Measurements from ENCODE around the gene UBE2R2.
"Not testable (repeated sequence)": the region's sequence is repeated elsewhere in the genome, so short reads cannot be mapped to it uniquely, and the experiment has no call there.

Gene UBE2R2

DNA sequence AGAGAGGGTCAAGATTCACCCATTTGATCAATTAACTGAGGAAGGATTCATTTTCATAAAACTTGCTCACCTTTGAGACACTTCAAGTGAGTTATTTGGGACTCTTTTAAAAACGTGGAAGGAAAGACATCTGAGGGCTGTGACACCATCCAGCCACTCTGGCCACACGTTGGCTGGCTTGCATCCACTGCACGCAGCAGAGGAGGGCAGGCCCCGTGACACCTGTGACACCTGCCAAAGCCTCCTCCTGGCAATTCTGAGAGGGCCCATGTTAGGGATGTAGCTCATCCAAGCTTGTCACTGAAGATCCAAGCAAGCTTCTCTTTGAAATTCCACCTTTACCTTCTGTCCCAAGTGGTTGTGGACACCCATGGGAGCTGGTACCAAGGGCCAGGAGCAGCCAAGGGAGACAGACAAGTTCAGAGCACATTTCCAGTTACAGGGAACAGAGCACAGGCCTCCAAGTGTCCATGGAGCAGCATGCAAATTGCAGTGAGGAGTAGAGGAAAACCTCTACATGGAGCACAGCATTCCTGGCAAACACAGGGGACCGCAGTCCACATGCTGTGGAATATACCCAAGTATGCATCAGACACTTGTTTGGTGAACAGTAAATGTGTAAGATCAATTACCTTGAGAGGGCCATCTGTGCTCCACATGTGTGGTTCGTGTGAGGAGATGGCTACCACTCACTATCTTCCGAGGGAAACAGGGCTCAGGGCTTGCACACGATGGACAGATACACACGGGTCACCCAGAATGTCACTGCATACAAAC is 16.8 kb upstream of the UBE2R2 start:
- no peak for DNase-seq (ENCODE audit: low spot score)

DNA sequence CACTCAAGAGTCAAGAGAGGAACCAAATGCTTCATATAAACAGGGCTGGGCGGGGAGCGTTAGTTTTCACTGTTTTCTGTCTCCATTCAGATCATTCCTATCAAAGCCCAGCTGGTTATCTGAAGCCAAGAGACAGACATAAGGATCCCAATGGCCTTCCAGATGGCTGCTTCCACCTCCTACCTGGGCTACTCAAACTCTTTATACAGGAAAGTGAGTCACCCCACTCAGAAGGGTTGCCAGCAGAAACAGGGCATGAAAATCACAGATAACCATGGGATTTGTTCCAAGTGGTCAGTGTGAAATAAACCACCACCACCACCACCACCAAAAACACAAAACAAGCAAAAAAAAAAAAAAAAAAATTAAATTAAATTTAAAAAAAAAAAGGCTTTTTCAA is 16.1 kb upstream of the UBE2R2 start:
- peak; percentile 59 for DNase-seq (ENCODE audit: low spot score)

DNA sequence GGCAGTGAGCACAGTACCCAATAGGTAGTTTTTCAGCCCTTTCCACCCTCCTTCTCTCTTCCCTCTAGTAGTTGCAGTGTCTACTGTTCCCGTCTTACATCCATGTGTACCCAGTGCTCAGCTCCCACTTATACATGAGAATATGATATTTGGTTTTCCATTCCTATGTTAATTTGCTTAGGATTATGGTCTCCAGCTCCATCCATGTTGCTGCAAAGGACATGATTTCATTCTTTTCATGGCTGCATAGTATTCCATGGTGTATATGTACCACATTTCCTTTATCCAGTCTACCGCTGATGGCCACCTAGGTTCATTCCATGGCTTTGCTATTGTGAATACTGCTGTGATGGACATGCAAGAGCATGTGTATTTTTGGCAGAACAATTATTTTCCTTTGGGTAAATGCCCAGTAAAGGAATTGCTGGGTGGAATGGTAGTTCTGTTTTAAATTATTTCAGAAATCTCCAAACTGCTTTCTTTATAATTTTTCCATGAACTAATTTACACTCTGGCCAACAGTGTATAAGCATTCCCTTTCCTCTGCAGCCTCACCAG is 14.9 kb upstream of the UBE2R2 start:
- not testable (repeated sequence) for DNase-seq (ENCODE audit: low spot score)

DNA sequence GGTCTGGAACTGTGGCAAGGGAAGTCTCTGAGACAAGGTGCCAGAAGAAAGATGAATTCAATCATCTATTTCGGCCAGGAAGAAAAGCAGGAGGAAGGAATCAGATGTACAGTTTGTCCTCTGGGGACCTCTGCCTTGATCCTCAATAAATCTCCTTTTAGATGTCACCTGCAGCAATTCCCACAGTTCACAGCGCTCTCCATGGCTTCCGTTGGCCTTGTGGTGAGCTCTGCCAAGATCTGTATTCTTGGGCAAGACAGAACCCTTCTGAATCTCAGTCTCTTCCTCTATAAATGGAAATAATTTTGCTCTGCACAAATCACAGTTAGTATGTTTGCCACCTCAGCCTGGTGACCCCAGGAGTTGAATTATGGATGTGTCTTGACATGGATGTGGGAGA is 12.8 kb upstream of the UBE2R2 start:
- DNase-seq (ENCODE audit: low spot score), result not testable (repeated sequence)

DNA sequence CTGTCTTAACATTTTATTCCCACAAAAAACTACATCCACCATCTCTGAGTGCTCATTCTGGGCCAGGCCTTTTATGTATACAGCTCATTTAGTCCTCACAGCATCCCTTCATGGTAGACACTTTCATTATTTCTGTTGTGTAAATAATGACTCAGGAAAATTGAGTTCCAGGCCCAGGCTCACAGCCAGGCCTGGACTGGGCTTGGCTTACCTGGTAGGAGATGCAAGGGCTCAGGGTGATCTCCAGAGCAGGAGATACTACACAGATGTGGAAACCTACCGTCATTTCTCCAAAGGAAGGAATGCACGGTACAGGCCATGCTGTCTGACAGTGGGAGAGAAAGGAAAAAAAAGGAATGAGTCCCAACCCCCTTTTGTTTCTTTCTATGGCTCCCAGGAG is 9.8 kb upstream of the UBE2R2 start:
- DNase-seq (ENCODE audit: low spot score), result not testable (repeated sequence)

DNA sequence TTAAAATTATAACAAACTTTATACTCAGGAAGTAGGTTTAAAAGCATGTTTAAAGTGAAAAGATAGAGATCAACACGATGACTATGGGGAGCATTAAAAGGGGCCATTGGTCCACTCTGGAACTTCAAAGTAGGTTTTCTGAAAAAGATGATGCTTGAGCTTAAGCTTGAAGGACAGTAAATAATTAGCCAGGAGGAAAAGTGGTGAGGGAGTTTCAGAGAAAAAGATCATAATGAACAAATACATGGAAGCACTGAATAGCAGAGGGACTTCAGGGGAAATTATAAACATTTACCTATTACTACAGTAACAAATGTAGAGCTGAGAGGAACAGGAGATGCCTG is 8.0 kb upstream of the UBE2R2 start:
- not testable (repeated sequence) for DNase-seq (ENCODE audit: low spot score)

DNA sequence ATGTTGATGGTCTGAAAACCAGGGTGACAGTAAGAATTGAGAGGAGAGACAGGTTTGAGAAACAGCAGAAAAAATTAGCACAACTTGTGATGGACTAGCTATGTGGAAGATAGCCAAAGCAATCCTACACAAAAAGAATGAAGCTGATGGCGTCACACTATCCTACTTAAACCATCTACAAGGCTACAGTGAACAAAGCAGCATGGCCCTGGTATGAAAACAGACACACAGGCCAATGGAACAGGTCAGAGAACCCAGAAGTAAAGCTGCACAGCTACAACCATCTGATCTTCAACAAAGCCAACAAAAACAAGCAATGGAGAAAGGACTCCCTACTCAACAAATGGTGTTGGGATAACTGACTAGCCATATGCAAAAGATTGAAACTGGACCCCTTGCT is 7.5 kb upstream of the UBE2R2 start:
- no peak for DNase-seq (ENCODE audit: low spot score)

DNA sequence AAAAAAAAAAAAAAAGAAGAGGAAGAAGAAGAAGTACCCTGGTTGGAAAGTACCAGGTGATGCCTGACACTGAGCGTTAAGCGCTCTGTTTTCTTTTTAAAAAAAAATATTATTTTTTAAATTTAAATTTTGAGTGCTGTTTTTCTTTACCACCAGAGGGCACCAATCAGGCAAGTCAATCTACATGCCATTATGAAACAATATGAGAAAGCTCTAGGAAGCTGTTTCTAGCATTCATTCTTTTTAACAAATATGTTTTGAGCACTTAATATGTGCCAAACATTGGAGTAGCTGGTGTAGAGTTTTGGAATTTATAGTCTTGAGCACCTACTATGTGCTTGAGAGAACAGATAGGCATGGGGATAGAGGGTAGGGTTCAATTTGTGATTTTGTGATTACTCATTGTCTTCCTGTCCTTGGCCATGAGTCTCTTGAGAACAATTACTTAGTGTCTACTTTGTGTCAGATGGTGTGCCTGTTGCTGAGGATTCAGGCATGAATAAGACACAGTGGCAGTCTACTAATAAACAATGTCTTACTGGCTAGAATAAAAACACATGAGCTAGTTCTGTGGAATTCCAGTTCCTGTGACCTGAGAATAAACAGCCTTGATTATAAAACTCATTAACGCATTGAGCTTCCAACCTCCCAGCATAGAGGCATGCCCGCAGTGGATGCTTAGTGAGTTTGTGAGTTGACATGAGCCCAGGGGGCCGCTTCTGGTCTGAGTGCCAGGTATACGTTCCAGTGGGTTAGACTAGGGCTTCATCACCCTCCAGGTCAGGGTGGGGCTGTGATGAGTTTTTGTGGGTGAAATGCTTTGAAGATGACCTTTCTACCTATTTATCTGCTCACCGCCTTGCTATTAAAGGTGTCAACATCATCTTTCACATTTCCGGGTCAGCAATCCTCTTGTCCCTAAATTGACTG is 3.0 kb upstream of the UBE2R2 start:
- DNase-seq (ENCODE audit: low spot score), result peak; percentile 94

DNA sequence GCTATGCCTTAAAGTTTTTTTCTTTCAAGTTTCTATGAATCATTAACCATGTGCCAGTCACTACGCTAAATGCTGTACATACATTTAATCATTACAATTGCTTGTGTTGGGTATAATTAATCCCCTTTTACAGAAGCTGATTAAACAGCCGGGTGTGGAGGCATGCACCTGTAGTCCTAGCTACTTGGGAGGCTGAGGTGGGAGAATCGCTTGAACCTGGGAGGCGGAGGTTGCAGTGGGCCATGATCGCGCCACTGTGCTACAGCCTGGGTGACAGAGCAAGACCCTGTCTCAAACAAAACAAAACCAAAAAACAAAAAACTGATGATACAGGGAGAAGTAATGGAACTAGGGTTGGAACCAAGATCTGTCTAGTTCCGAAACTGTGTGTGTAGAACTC is 1.2 kb upstream of the UBE2R2 start:
- DNase-seq (ENCODE audit: low spot score), result no peak

DNA sequence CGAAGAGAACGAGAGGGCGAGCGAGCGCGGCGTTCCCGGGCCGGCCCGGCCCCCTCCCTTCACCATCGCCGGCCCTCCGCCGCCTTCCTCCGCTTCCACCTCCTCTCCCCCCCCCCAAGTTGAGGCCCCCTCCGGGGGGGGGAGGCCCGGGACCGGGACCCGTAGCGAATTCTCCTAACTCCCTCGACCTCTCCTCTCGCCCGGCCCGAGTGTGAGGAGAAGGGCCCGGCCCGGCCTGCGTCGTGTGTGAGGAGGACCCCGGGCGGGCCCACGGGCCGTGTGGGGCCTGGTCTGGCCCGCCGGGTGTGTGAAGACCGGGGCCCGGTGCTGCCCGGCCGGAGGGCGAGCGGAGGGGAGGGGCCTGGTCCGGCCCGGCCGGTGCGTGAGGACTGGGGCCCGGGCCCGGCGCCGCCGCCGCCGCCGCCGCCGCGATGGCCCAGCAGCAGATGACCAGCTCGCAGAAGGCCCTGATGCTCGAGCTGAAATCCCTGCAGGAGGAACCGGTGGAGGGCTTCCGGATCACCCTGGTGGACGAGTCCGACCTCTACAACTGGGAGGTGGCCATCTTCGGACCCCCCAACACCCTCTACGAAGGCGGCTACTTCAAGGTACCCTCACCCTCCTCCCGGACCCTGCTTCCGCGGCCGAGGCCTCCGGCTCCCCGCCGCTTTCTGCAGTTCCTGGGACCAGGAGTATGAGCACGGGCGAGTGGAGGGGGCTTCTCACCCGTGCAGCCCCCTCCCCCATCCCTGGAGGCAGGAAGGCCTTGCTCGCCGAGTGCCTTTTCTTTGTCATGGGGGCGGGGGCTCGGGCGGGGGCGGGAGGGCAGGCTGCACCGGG is 587 bp downstream of the UBE2R2 start:
- DNase-seq (ENCODE audit: low spot score), result peak; percentile 79

DNA sequence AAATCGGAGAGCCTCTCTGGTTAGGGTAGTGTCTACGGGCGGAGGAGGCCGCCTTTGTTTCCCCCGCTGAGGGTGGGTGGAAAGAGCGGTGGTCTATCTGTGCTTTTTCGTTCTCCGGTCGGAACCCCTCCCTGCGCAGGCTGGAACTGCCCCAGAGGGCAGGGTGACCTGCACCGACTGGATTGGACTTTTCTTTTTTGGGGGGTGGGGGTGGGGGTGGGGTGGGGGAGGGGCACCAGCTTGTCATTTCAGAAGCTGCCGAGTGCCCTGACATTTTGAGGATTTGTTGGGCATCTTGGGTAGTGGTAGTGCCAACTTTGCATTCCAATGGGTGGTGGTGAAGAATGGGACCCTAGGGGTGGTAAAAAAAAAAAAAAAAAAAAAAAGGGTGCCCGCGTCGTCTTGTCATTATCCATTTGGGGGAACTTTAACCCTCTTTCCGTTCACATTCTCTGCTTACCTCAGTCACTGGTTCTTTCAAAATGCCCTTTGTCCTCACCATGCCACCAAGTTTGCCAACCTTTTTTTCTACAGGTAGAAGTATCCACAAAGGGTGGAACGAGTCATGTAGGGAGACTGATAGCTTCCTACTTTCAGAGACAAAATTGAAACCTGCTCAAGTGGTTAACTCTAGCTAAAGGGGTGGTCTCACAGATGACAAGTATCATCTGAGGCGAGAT is 1.3 kb downstream of the UBE2R2 start:
- peak; percentile 27 for DNase-seq (ENCODE audit: low spot score)

DNA sequence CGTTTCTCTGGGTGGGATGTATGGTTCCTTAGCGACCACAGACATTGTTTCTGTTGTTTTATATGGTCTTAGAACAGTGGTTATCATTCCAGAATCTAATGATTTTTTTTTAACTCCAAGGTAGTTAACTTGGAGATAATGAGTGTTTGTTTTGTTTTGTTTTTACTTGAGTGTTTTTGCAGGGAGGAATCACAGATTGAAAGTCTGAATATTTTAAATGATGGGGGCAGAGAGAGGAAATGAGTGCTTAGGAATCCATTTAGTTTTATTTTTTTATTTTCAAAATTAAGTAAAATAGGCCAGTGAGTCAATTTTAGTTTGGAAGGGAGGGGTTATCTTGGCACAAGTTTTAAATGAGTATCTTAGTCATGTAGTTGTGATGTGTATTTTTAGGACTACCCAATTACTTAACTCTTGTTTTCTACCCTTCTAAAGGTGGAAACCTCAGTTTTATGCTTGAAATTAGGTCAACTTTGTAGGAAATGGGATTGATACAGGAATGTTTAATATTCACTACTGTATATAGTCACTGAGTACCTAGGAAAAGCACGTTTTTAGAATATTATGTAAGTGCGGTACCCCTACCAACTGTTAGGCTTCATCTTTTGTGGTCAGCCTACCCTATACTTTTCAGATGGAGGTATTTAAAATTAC is 2.0 kb downstream of the UBE2R2 start:
- no peak for DNase-seq (ENCODE audit: low spot score)

DNA sequence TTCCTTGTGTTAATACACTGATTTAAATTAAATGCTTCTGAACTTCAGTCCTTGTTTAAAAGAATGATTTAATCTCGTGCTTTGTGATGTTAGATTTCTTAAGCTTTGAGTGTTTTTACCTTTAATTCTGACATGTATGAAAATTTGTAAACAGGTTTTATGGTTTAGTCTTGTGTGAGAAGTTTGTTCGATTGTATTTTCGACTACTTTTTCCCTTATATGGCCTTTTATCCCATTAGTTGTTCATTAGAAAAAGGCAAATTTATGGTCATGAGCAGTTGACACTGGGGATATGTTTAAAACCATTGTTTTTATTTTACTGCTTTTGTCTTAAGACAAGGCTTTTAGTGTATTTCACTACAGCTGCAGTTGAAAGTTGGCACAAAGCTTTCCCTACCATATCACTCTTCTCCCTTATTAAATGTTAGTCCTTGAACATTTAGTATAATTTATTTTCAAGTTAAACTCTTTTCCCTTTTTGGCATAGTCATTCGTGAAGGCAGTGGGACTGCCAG is 3.3 kb downstream of the UBE2R2 start:
- DNase-seq (ENCODE audit: low spot score), result no peak

DNA sequence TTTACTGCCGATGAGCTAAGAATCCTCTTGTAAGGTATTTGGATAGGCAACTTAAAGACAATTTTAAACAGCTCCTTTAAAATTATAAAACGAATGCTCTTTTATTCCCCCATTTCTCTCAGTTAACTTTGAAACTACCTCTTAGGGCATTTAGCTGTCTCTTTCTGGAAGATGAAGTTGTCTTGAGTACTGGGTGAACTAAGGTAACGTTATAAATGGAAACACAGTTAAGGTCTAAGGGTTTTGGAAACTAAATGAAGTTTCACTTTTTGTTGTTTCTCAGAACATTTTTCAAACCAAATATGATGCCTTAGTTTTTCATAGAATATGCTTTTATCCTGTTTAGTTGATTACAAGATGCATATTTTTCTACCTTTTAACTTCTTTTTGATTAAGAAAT is 6.8 kb downstream of the UBE2R2 start:
- no peak for DNase-seq (ENCODE audit: low spot score)

DNA sequence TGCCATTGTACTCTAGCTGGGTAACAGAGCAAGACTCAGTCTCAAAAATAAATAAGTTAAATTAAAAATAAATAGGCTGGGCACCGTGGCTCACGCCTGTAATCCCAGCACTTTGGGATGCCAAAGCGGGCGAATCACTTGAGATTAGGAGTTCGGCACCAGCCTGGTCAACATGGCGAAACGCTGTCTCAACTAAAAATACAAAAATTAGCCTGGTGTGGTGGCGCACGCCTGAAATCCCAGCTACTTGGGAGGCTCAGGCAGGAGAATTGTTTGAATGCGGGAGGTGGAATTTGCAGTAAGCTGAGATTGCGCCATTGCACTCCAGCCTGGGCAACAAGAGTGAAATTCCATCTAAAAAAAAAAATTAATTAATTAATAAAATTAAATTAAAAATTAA is 10.3 kb downstream of the UBE2R2 start:
- not testable (repeated sequence) for DNase-seq (ENCODE audit: low spot score)

DNA sequence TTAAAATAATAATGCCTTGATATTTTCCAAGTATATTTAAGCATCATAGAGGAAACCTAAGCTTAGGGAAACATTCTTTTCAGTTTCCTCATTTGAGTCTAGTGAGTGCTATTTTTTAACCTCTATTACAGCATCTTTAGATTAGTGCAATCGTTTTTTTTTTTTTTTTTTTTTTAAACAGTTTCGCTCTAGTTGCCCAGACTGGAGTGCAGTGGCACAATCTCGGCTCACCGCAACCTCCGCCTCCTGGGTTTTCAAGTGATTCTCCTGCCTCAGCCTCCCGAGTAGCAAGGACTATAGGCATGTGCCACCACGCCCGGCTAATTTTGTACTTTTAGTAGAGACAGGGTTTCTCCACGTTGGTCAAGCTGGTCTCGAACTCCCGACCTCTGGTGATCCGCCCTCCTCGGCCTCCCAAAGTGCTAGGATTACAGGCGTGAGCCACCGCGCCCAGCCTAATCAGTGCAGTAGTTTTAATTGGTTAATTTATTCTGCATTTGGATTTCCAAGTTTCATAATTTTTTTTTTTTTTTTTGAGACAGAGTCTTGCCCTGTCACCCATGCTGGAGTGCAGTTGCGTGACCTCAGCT is 12.8 kb downstream of the UBE2R2 start:
- DNase-seq (ENCODE audit: low spot score), result not testable (repeated sequence)

DNA sequence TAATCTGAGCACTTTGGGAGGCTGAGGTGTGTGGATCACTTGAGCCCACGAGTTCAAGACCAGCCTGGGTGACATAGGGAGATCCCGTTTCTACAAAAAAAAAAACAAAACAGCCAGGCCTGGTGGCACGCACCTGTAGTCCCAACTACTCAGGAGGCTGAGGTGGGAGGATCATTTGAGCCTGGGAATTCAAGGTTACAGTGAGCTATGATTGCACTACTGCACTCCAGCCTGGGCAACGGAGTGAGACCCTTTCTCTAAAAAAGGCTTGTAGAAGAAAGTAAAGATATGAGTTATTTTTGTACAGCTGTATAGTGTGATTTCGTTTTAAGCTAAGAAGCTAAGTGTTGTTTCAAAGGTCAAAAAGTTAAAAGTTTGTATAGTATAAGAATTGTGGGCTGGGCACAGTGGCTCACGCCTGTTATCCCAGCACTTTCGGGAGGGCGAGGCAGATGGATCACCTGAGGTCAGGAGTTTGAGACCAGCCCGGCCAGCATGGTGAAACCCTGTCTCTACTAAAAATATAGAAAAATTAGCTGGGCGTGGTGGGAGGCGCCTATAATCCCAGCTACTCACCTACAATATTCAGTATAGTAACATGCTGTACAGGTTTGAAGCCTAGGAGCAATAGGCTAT is 18.8 kb downstream of the UBE2R2 start:
- DNase-seq (ENCODE audit: low spot score), result no peak

DNA sequence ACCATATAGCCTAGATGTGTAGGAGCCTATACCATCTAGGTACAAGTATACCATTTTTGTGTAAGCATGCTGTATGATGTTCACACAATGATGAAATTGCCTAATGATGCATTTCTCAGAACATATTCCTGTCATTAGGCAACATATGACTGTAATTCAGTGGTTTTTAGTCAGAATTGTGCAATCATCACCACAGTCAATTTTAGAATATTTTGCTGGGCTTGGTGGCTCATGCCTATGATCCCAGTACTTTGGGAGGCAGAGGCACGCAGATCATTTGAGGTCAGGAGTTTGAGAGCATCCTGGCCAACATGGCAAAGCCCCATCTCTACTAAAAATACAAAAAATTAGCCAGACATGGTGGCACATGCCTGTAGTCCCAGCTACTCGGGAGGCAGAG is 19.3 kb downstream of the UBE2R2 start:
- DNase-seq (ENCODE audit: low spot score), result peak; percentile 31

DNA sequence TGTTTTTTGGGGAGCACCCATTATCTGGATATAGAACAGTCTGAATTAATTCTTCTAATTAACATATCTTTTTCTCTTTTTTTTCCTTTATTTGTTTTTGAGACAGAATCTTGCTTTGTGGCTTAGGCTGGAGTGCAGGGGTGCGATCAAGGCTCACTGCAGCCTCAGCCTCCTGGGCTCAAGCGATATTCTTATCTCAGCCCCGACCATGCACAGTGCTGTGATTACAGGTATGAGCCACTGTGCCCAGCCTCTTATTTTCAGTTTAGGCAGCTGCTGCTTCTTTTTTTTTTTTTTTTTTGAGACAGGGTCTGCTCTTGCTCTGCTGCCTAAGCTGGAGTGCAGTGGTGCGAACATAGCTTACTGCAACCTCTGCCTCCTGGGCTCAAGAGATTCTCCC is 20.2 kb downstream of the UBE2R2 start:
- no peak for DNase-seq (ENCODE audit: low spot score)

DNA sequence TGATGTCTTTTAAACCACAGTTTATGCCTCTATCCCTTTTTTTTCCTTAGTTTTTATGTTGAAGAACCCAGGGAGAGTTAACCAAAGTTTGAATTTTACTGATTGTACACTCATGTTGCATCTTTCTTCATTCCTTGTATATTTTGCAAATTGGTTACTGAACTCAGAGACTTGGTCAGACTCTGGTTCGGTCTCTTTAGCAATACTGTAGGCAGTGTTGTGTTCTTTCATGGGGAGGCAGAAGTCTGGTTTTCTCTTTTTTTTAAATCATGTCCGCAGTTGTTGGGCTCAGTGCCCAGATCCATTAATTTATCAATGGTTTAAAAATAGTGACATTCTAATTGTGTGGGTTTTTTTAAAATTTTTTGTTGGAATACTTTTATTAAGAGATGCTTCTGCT is 23.4 kb downstream of the UBE2R2 start:
- no peak for DNase-seq (ENCODE audit: low spot score)

Data from kidney tubule cell (primary cell).